Measurements from ENCODE around the gene DHX58. TPM values are rescaled to one million over a fixed set of nuclear protein-coding genes. Genes with fewer than 3 reads are reported as not detected.

The DHX58 gene
- total RNA-seq, 4 donors from 2014 or later = 12.9 to 21.3 (median 16.2) TPM

GRCh38 chr17:42097691-42098631 lies 14.6 kb downstream of the DHX58 start, which contains the start of gene ZNF385C:
Gene ZNF385C (minus strand): TSS chr17:42098473. CDS start chr17:42063056, 35,417 bp downstream.
- H3K27ac ChIP-seq = no peak within 1 kb of the TSS

GRCh38 chr17:42096360-42097111 lies 16.0 kb downstream of the DHX58 start:
- Histone ChIP-seq H3K4me3 (no peak overlapping the region), H3K4me1 (peaks cover 0 to 7% of the 10 kb centered on the region in 2 donors), H3K27ac (no peak overlapping the region), H3K27me3 (peaks cover 3 to 14% of the 10 kb centered on the region in 2 donors), H3K36me3 (no peaks in the 10 kb centered on the region), H3K9me3 (no peaks in the 10 kb centered on the region)
- TF ChIP-seq CTCF (IDR thresholded peaks at IDR 0.05) = no peak
- no peak for DNase-seq
- intact Hi-C loops (cut with DNase I; ENCODE audit: low total_unique reads) = no loop called here

More at GRCh38 chr17:42097691-42098631, 14.6 kb downstream of the DHX58 start, which contains the start of gene ZNF385C:
- TF ChIP-seq CTCF (IDR thresholded peaks at IDR 0.05) = no peak
- no peak for TF ChIP-seq POLR2A (IDR thresholded peaks at IDR 0.05)
- intact Hi-C loops (cut with DNase I; ENCODE audit: low total_unique reads) = no loop called here
- no peak for DNase-seq
- Histone ChIP-seq H3K4me1 (peaks cover 0 to 7% of the 10 kb centered on the region in 2 donors), H3K9me3 (no peaks in the 10 kb centered on the region), H3K27me3 (peaks cover 3 to 14% of the 10 kb centered on the region in 2 donors), H3K36me3 (no peaks in the 10 kb centered on the region), H3K4me3 (no peak within 1 kb of the TSS)

- Histone ChIP-seq H3K36me3 (no peaks in the 10 kb centered on the region), H3K27ac (no peak overlapping the region), H3K4me1 (peaks cover 0 to 7% of the 10 kb centered on the region in 2 donors), H3K9me3 (no peaks in the 10 kb centered on the region), H3K27me3 (peaks cover 3 to 14% of the 10 kb centered on the region in 2 donors), H3K4me3 (no peak overlapping the region)
- no peak for TF ChIP-seq CTCF (IDR thresholded peaks at IDR 0.05)
- no peak for TF ChIP-seq POLR2A (IDR thresholded peaks at IDR 0.05)
- no peak for DNase-seq
- intact Hi-C loops (cut with DNase I; ENCODE audit: low total_unique reads) = no loop called here
These were observed 18.0 kb downstream of the DHX58 start for GRCh38 chr17:42094375-42095069.

- H3K27ac ChIP-seq = no peak overlapping the region
- TF ChIP-seq CTCF (IDR thresholded peaks at IDR 0.05) (no peak), POLR2A (IDR thresholded peaks at IDR 0.05) (no peak)
- no peak overlapping the region for H3K4me3 ChIP-seq
- H3K9me3 ChIP-seq = no peaks in the 10 kb centered on the region
- intact Hi-C loops (cut with DNase I; ENCODE audit: low total_unique reads) = no loop called here
- no peaks in the 10 kb centered on the region for H3K36me3 ChIP-seq
- DNase-seq = no peak
- peaks cover 0 to 3% of the 10 kb centered on the region in 2 donors for H3K4me1 ChIP-seq
- peaks cover 0 to 12% of the 10 kb centered on the region in 2 donors for H3K27me3 ChIP-seq
These were observed 19.6 kb downstream of the DHX58 start for GRCh38 chr17:42092939-42093338.

Data from uterus (tissue), 4 donors.